ENCODE results near the gene TTC7B. TPM values are rescaled to one million over a fixed set of nuclear protein-coding genes. Genes with fewer than 3 reads are reported as not detected.

Gene TTC7B
- total and polyA plus RNA-seq, 2 donors (not counting 1 experiment from before 2014, with no cell fraction given): 18.8 to 37.5 TPM

DNA sequence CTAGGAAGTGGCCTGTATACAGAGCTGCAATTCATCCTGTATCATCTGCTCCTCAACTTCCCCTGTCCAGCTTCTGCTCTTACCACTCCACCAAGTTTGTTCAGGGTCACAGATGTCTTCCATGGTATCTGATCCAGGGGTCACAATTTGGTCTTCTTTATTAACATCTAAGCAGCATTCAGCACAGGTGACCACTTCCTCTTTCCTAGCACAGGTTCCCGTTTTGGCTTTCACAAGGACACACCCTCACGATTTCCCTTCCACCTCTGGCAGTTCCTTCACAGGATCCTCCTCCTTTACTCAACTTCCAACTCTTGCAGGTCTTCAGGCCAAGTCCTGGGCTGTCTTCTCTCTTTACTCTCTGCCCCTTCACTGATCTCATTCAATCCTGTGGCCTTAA, 93.6 kb downstream of the TTC7B start:
- Histone ChIP-seq H2AFZ (ENCODE audit: low read length) (no peak overlapping the region), H3K4me2 (ENCODE audit: extremely low read depth, insufficient read depth, low read length) (no peak overlapping the region), H3K27me3 (ENCODE audit: control insufficient read depth, insufficient read depth, low read length) (no peaks in the 10 kb centered on the region), H4K20me1 (ENCODE audit: control insufficient read depth, extremely low read depth, insufficient read depth, low read length) (no peaks in the 10 kb centered on the region), H3K36me3 (ENCODE audit: control insufficient read depth, insufficient read depth, low read length) (no peaks in the 10 kb centered on the region), H3K79me2 (ENCODE audit: control insufficient read depth, insufficient read depth, low read length) (no peaks in the 10 kb centered on the region), H3K9me3 (ENCODE audit: control insufficient read depth, insufficient read depth, low read depth, low read length) (no peaks in the 10 kb centered on the region), H3K4me1 (ENCODE audit: control insufficient read depth, extremely low read depth, insufficient read depth, low read length) (no peaks in the 10 kb centered on the region), H3K27ac (ENCODE audit: insufficient read depth, low read length) (no peak overlapping the region), H3K4me3 (replicated peaks in 1 of 4; ENCODE audit: control extremely low read depth in 1 of 4, insufficient read depth in 1 of 4, low read depth in 3 of 4, low read length in 4 of 4) (no peak overlapping the region), H3K9ac (ENCODE audit: insufficient read depth, low read length) (no peak overlapping the region)
- DNase-seq (ENCODE audit: low read depth in 2 of 2): no peak
- TF ChIP-seq EZH2 (IDR thresholded peaks at IDR 0.05; ENCODE audit: low read length, missing control alignments): no peak
- TF ChIP-seq, protein P1, sequence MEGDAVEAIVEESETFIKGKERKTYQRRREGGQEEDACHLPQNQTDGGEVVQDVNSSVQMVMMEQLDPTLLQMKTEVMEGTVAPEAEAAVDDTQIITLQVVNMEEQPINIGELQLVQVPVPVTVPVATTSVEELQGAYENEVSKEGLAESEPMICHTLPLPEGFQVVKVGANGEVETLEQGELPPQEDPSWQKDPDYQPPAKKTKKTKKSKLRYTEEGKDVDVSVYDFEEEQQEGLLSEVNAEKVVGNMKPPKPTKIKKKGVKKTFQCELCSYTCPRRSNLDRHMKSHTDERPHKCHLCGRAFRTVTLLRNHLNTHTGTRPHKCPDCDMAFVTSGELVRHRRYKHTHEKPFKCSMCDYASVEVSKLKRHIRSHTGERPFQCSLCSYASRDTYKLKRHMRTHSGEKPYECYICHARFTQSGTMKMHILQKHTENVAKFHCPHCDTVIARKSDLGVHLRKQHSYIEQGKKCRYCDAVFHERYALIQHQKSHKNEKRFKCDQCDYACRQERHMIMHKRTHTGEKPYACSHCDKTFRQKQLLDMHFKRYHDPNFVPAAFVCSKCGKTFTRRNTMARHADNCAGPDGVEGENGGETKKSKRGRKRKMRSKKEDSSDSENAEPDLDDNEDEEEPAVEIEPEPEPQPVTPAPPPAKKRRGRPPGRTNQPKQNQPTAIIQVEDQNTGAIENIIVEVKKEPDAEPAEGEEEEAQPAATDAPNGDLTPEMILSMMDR (conservative IDR thresholded peaks at IDR 0.05 in 1 of 2, IDR thresholded peaks at IDR 0.05 in 1 of 2; ENCODE audit: low read depth in 1 of 2, low read length in 2 of 2): no peak

DNA sequence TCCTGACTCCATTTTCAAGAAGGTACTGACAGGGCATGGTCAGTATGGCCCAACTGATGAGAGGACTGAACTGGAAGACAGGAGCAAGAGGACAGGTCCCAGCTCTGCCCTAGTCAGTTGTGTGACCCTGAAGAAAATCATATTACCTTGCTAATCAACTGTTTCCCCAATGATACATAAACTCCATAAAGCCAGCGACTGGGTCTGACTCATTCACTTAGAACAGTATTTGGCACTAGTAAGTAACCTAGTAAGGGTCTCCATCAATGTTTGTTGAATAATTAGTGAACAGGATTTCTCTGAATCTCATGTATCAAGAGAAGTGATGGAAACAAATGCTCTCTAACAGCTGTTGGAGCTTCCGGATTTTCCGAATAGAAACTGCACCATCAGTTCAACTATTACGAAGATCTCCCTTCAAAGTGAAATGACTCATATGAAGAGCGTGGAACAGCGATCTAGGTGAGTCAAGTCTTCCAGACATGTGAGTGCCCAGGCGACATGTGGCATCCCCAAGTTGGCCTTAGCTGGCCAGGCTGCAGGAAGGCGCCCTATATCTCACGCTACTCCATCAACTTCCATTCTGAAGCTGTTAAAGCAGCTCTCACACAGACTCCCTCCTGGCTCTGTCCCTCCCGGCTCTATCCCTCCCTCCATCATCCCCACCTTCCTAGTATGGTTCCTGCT, 94.5 kb downstream of the TTC7B start:
- TF ChIP-seq, protein P1 (conservative IDR thresholded peaks at IDR 0.05 in 1 of 2, IDR thresholded peaks at IDR 0.05 in 1 of 2; ENCODE audit: low read depth in 1 of 2, low read length in 2 of 2): no peak
- no peak for TF ChIP-seq EZH2 (IDR thresholded peaks at IDR 0.05; ENCODE audit: low read length, missing control alignments)
- no peaks in the 10 kb centered on the region for H3K36me3 ChIP-seq (ENCODE audit: control insufficient read depth, insufficient read depth, low read length)
- H4K20me1 ChIP-seq (ENCODE audit: control insufficient read depth, extremely low read depth, insufficient read depth, low read length): no peaks in the 10 kb centered on the region
- no peak overlapping the region for H3K9ac ChIP-seq (ENCODE audit: insufficient read depth, low read length)
- no peaks in the 10 kb centered on the region for H3K4me1 ChIP-seq (ENCODE audit: control insufficient read depth, extremely low read depth, insufficient read depth, low read length)
- no peak overlapping the region for H3K4me2 ChIP-seq (ENCODE audit: extremely low read depth, insufficient read depth, low read length)
- no peak overlapping the region for H3K27ac ChIP-seq (ENCODE audit: insufficient read depth, low read length)
- no peaks in the 10 kb centered on the region for H3K79me2 ChIP-seq (ENCODE audit: control insufficient read depth, insufficient read depth, low read length)
- peak; percentile 8 to 79 for DNase-seq (ENCODE audit: low read depth in 2 of 2)
- no peak overlapping the region for H2AFZ ChIP-seq (ENCODE audit: low read length)
- no peaks in the 10 kb centered on the region for H3K27me3 ChIP-seq (ENCODE audit: control insufficient read depth, insufficient read depth, low read length)
- no peaks in the 10 kb centered on the region for H3K9me3 ChIP-seq (ENCODE audit: control insufficient read depth, insufficient read depth, low read depth, low read length)
- no peak overlapping the region for H3K4me3 ChIP-seq (replicated peaks in 1 of 4; ENCODE audit: control extremely low read depth in 1 of 4, insufficient read depth in 1 of 4, low read depth in 3 of 4, low read length in 4 of 4)

DNA sequence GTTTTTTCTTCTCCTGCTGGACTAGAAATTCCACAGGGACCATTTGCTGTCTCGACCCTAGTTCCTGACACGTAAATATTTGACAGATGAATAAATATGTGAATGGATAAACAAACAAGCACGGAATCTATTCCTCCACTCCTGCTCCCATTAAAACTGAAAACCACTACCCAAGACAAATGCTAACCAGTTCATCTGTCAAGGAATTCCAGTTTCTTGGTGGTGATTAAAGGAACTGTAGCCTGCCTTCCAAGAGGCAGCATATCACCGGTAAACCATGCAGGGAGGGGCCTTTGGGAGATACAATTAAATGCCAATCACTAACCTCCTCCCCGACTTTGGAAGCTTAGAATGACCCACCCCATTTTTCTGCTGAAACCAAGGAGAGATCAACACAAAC, 95.4 kb downstream of the TTC7B start:
- Histone ChIP-seq H3K9ac (ENCODE audit: insufficient read depth, low read length) (no peak overlapping the region), H3K27ac (ENCODE audit: insufficient read depth, low read length) (no peak overlapping the region), H2AFZ (ENCODE audit: low read length) (no peak overlapping the region), H3K36me3 (ENCODE audit: control insufficient read depth, insufficient read depth, low read length) (no peaks in the 10 kb centered on the region), H3K4me3 (replicated peaks in 1 of 4; ENCODE audit: control extremely low read depth in 1 of 4, insufficient read depth in 1 of 4, low read depth in 3 of 4, low read length in 4 of 4) (no peak overlapping the region), H3K4me2 (ENCODE audit: extremely low read depth, insufficient read depth, low read length) (no peak overlapping the region), H3K79me2 (ENCODE audit: control insufficient read depth, insufficient read depth, low read length) (no peaks in the 10 kb centered on the region), H3K27me3 (ENCODE audit: control insufficient read depth, insufficient read depth, low read length) (no peaks in the 10 kb centered on the region), H3K4me1 (ENCODE audit: control insufficient read depth, extremely low read depth, insufficient read depth, low read length) (no peaks in the 10 kb centered on the region), H3K9me3 (ENCODE audit: control insufficient read depth, insufficient read depth, low read depth, low read length) (no peaks in the 10 kb centered on the region), H4K20me1 (ENCODE audit: control insufficient read depth, extremely low read depth, insufficient read depth, low read length) (no peaks in the 10 kb centered on the region)
- TF ChIP-seq, protein P1 (conservative IDR thresholded peaks at IDR 0.05 in 1 of 2, IDR thresholded peaks at IDR 0.05 in 1 of 2; ENCODE audit: low read depth in 1 of 2, low read length in 2 of 2): no peak
- TF ChIP-seq EZH2 (IDR thresholded peaks at IDR 0.05; ENCODE audit: low read length, missing control alignments): no peak
- DNase-seq (ENCODE audit: low read depth in 2 of 2): no peak

Data from fibroblast of lung (primary cell).